ENCODE results near the gene LFNG.

- TF ChIP-seq POLR2A (IDR thresholded peaks at IDR 0.05): no peak
- TF ChIP-seq CTCF (IDR thresholded peaks at IDR 0.05): no peak
- TF ChIP-seq POLR2AphosphoS5 (IDR thresholded peaks at IDR 0.05; ENCODE audit: insufficient read depth in 1 of 2, low read depth in 1 of 2): peak in 1 of 2 donors; percentile 23
These were observed 2.5 kb downstream of the LFNG start for GRCh38 chr7:2521952-2522591.

All from vagina (tissue), 2 donors.